Spleen (tissue), 11 donors: ENCODE data around the gene TARBP1. TPM values are rescaled to one million over a fixed set of nuclear protein-coding genes. Genes with fewer than 3 reads are reported as not detected.

ENCODE experiments used
- DNase-seq: peaks from one replicate; pipeline ENCODE4 v3.0.0-alpha.2; 2020
- H3K27ac ChIP-seq, 8 donors: fragments of 200-600 bp; sonication (generic) in 7 of 8; 1 replicate in 4 of 8; 2 replicates in 4 of 8; pipeline versions ENCODE4 v1.5.0 to v1.8.0; 2016 to 2021; ENCODE audit warnings: inconsistent platforms in 4 of 8, mild to moderate bottlenecking in 4 of 8, moderate library complexity in 1 of 8
- H3K27me3 ChIP-seq, 7 donors: fragments of 200-600 bp; sonication (generic) in 6 of 7; replicated peaks in 1 of 7; 1 replicate in 4 of 7; 2 replicates in 3 of 7; pipeline versions ENCODE4 v1.5.0 to v1.8.0; 2016 to 2021; ENCODE audit warnings: inconsistent platforms in 3 of 7, mild to moderate bottlenecking in 1 of 7
- H3K36me3 ChIP-seq, 6 donors: fragments of 200-600 bp; sonication (generic) in 5 of 6; 1 replicate in 4 of 6; 2 replicates in 2 of 6; pipeline versions ENCODE4 v1.5.0 to v1.8.0; 2016 to 2021; ENCODE audit warnings: inconsistent platforms in 2 of 6
- H3K4me1 ChIP-seq, 6 donors: fragments of 200-600 bp; sonication (generic) in 5 of 6; 1 replicate in 3 of 6; 2 replicates in 3 of 6; pipeline versions ENCODE4 v1.5.0 to v1.8.0; 2016 to 2021; ENCODE audit warnings: inconsistent platforms in 3 of 6
- H3K4me3 ChIP-seq, 8 donors: fragments of 200-600 bp; sonication (generic) in 7 of 8; 1 replicate in 4 of 8; 2 replicates in 4 of 8; pipeline versions ENCODE4 v1.5.0 to v1.8.0; 2016 to 2021; ENCODE audit warnings: inconsistent platforms in 4 of 8, mild to moderate bottlenecking in 4 of 8, moderate library complexity in 2 of 8
- H3K9me3 ChIP-seq, 8 donors: fragments of 200-600 bp; sonication (generic) in 7 of 8; 1 replicate in 4 of 8; 2 replicates in 4 of 8; pipeline versions ENCODE4 v1.5.0 to v1.8.0; 2016 to 2021; ENCODE audit warnings: inconsistent platforms in 4 of 8
- CTCF ChIP-seq, 11 experiments: fragments of 200-600 bp in 7 of 11; fragments of 450-650 bp in 4 of 11; sonication (generic) in 4 of 11; IDR thresholded peaks in 8 of 11; conservative IDR thresholded peaks in 3 of 11; 1 replicate in 7 of 11; 2 replicates in 4 of 11; pipeline versions ENCODE4 v1.4.0 to v1.8.0; 2016 to 2021; ENCODE audit warnings: antibody characterized with exemption in 11 of 11, inconsistent platforms in 4 of 11, mild to moderate bottlenecking in 1 of 11
- POLR2A ChIP-seq, 3 donors: fragments of 450-650 bp; IDR thresholded peaks; one replicate each; pipeline ENCODE4 v1.5.1; 2017; ENCODE audit warnings: antibody characterized with exemption in 3 of 3, mild to moderate bottlenecking in 1 of 3
- POLR2AphosphoS5 ChIP-seq, 3 donors: sonication (generic); formaldehyde crosslinking; IDR thresholded peaks; one replicate each; pipeline ENCODE4 v1.5.1; 2017; ENCODE audit warnings: antibody characterized with exemption in 3 of 3
- WGBS, 5 donors: extraction: QIAGEN DNeasy Blood & Tissue Kit in 3 of 5; methylation state at CpG; one replicate each; pipeline versions ENCODE4 v1.1.5 to v1.1.7; 2013 to 2018; 5-methylcytosine and 5-hydroxymethylcytosine counted together
- intact Hi-C: fragments of 100-400 bp; cut with DNase I; formaldehyde crosslinking; loops from one replicate; pipeline ENCODE4 v1.15.0; 2023; ENCODE audit warnings: low total_unique reads
- polyA plus RNA-seq, 3 donors: library from polyadenylated mRNA; stranded (reverse); fragments of 200-250 nt; gene quantifications; one replicate each; pipeline ENCODE4 v1.2.1, GENCODE V29; 2013
- total RNA-seq, 7 donors: library from RNA; depleted of rRNA in 3 of 7; stranded (reverse); fragments of >200 nt in 3 of 7; fragmentation: NEBNext Ultra II Directional in 4 of 7; extraction: Animal tissue kit (Norgen Biotek cat#: 25700) in 4 of 7; gene quantifications; one replicate each; pipeline versions ENCODE4 v1.1.0 to v1.2.1, GENCODE V29; 2016 to 2021
- donor health status: healthy with polysubstance abuse.
- donor health status: DM: no; HTN: no; CAD: no; lungs with moderate emphysema.
- donor health status: DM: no; HTN: no; CAD: no.
- donor health status: Bipolar disorder and iron deficiency.
- donor health status: healthy.
- donor health status: DM: no; HTN: no; CAD: no.
- donor health status: DM: yes; HTN: yes; CAD: no.

The TARBP1 gene
- total and polyA plus RNA-seq, 10 donors, result 27.1 to 99.7 (median 40.3) TPM

GRCh38 chr1:234460652-234461051 lies 18.3 kb downstream of the TARBP1 start:
- no peaks in the 10 kb centered on the region for H3K9me3 ChIP-seq
- DNase-seq, result no peak
- no peaks in the 10 kb centered on the region for H3K27me3 ChIP-seq
- intact Hi-C loops, result no loop called here
- no peaks in the 10 kb centered on the region for H3K4me1 ChIP-seq
- peaks cover 0 to 90% (median 22%) of the 10 kb centered on the region in 6 donors for H3K36me3 ChIP-seq
- H3K4me3 ChIP-seq, result no peak overlapping the region
- 91 to 100% (median 98%) methylated on average over 5 of the region's 5 CpGs for WGBS, 5 donors
- no peak for TF ChIP-seq CTCF (IDR thresholded peaks at IDR 0.05 in 8 of 11, conservative IDR thresholded peaks at IDR 0.05 in 3 of 11)
- H3K27ac ChIP-seq, result no peak overlapping the region

- Histone ChIP-seq H3K27me3 (no peaks in the 10 kb centered on the region), H3K9me3 (no peaks in the 10 kb centered on the region), H3K4me3 (no peak overlapping the region), H3K27ac (no peak overlapping the region), H3K4me1 (no peaks in the 10 kb centered on the region), H3K36me3 (peaks cover 0 to 79% (median 17%) of the 10 kb centered on the region in 6 donors)
- TF ChIP-seq POLR2A (IDR thresholded peaks at IDR 0.05), result no peak
- TF ChIP-seq CTCF (IDR thresholded peaks at IDR 0.05 in 8 of 11, conservative IDR thresholded peaks at IDR 0.05 in 3 of 11), result no peak
- TF ChIP-seq POLR2AphosphoS5 (IDR thresholded peaks at IDR 0.05), result no peak
- no peak for DNase-seq
- WGBS, 5 donors, result 89 to 96% (median 94%) methylated on average over 6 of the region's 6 CpGs
- intact Hi-C loops, result no loop called here
Observed at GRCh38 chr1:234458352-234459017, 20.5 kb downstream of the TARBP1 start.

DNA sequence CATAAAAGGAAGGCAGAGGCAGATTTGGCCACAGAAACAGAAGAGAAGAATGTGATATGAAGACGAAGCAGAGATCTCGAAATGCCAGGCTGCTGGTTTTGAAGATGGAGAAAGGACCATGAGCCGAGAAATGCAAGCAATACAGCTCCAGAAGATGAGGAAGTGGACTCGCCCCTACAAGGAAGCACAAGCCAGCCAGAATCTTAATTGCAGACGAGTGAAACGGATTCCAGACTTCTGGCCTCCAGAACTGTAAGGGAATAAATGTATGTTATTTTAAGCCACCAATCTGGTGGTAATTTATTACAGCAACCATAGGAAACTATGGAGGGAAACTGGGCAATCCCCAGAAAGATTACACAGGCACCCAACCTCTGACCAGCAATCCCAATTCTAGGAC lies 24.1 kb downstream of the TARBP1 start:
- TF ChIP-seq POLR2A (IDR thresholded peaks at IDR 0.05) (no peak), POLR2AphosphoS5 (IDR thresholded peaks at IDR 0.05) (no peak), CTCF (IDR thresholded peaks at IDR 0.05 in 8 of 11, conservative IDR thresholded peaks at IDR 0.05 in 3 of 11) (no peak)
- WGBS, 5 donors, result 72 to 88% (median 81%) methylated on average over 6 of the region's 6 CpGs
- no peak overlapping the region for H3K4me3 ChIP-seq
- H3K27ac ChIP-seq, result no peak overlapping the region
- H3K36me3 ChIP-seq, result peaks cover 0 to 81% (median 20%) of the 10 kb centered on the region in 6 donors
- intact Hi-C loops, result no loop called here
- H3K27me3 ChIP-seq, result no peaks in the 10 kb centered on the region
- no peaks in the 10 kb centered on the region for H3K9me3 ChIP-seq
- no peak for DNase-seq
- no peaks in the 10 kb centered on the region for H3K4me1 ChIP-seq

GRCh38 chr1:234452406-234452965 lies 26.5 kb downstream of the TARBP1 start:
- no peaks in the 10 kb centered on the region for H3K27me3 ChIP-seq
- no peak overlapping the region for H3K27ac ChIP-seq
- H3K9me3 ChIP-seq, result no peaks in the 10 kb centered on the region
- intact Hi-C loops, result no loop called here
- H3K4me1 ChIP-seq, result no peaks in the 10 kb centered on the region
- WGBS, 5 donors, result 94 to 100% (median 96%) methylated on average over 2 of the region's 2 CpGs
- peaks cover 0 to 82% (median 30%) of the 10 kb centered on the region in 6 donors for H3K36me3 ChIP-seq
- no peak for DNase-seq
- no peak overlapping the region for H3K4me3 ChIP-seq
- no peak for TF ChIP-seq POLR2AphosphoS5 (IDR thresholded peaks at IDR 0.05)
- no peak for TF ChIP-seq POLR2A (IDR thresholded peaks at IDR 0.05)
- no peak for TF ChIP-seq CTCF (IDR thresholded peaks at IDR 0.05 in 8 of 11, conservative IDR thresholded peaks at IDR 0.05 in 3 of 11)
